Heart right ventricle (tissue), 16 donors: ENCODE results near the gene ACSL6. TPM values are rescaled to one million over a fixed set of nuclear protein-coding genes. Genes with fewer than 3 reads are reported as not detected.

ENCODE experiments used
- ATAC-seq, 8 donors: fragments of 200-7000 bp; cut with Tn5 transposase; one replicate each; pipeline ENCODE4 v1.9.1; 2020; ENCODE audit warnings: mild to moderate bottlenecking in 8 of 8, moderate library complexity in 8 of 8, moderate number of reproducible peaks in 1 of 8
- DNase-seq, 2 donors: peaks; one replicate each; pipeline ENCODE4 v3.0.0-alpha.2; 2020
- H3K27ac ChIP-seq, 10 donors: fragments of 200-600 bp; sonication (generic) in 2 of 10; one replicate each; pipeline versions ENCODE4 v1.5.0 to v1.8.0; 2020 to 2022; ENCODE audit warnings: mild to moderate bottlenecking in 3 of 10
- H3K27me3 ChIP-seq, 7 donors: fragments of 200-600 bp; one replicate each; pipeline ENCODE4 v1.8.0; 2021 to 2022; ENCODE audit warnings: mild to moderate bottlenecking in 2 of 7
- H3K36me3 ChIP-seq, 9 donors: fragments of 200-600 bp; sonication (generic) in 1 of 9; one replicate each; pipeline versions ENCODE4 v1.5.0 to v1.8.0; 2020 to 2022; ENCODE audit warnings: mild to moderate bottlenecking in 2 of 9
- H3K4me1 ChIP-seq, 9 donors: fragments of 200-600 bp; sonication (generic) in 1 of 9; one replicate each; pipeline versions ENCODE4 v1.5.0 to v1.8.0; 2020 to 2022; ENCODE audit warnings: mild to moderate bottlenecking in 4 of 9
- H3K4me3 ChIP-seq, 10 donors: fragments of 200-600 bp; sonication (generic) in 2 of 10; one replicate each; pipeline versions ENCODE4 v1.5.0 to v1.8.0; 2020 to 2022; ENCODE audit warnings: mild to moderate bottlenecking in 7 of 10, moderate library complexity in 2 of 10
- H3K9me3 ChIP-seq, 11 donors: fragments of 200-600 bp in 10 of 11; sonication (generic) in 2 of 11; one replicate each; pipeline versions ENCODE4 v1.5.0 to v1.8.0; 2013 to 2022; ENCODE audit warnings: mild to moderate bottlenecking in 2 of 11, control low read depth in 1 of 11, moderate library complexity in 1 of 11
- WGBS, 2 donors: extraction: QIAGEN DNeasy Blood & Tissue Kit; methylation state at CpG; one replicate each; pipeline ENCODE4 v1.1.7; 2013; ENCODE audit warnings: inconsistent platforms in 1 of 2; 5-methylcytosine and 5-hydroxymethylcytosine counted together
- intact Hi-C, 10 donors: fragments of 100-400 bp; cut with DNase I; formaldehyde crosslinking; loops; one replicate each; pipeline versions ENCODE4 v1.11.1 to v1.14.2; 2022
- polyA plus RNA-seq, 2 donors: library from polyadenylated mRNA; stranded (reverse); fragments of 200-250 nt; gene quantifications; one replicate each; pipeline ENCODE4 v1.2.3, GENCODE V29; 2013
- total RNA-seq, 10 donors: library from RNA; stranded (reverse); fragmentation: NEBNext Ultra II Directional in 3 of 10; extraction: Animal tissue kit (Norgen Biotek cat#: 25700) in 3 of 10; gene quantifications; one replicate each; pipeline versions ENCODE4 v1.2.1 to v1.2.4, GENCODE V29; 2021 to 2023
- TF ChIP-seq, protein P1 (sequence below), 9 donors: fragments of 200-600 bp; sonication (generic) in 2 of 9; IDR thresholded peaks; one replicate each; pipeline versions ENCODE4 v1.5.0 to v1.8.0; 2021 to 2022; ENCODE audit warnings: antibody characterized with exemption in 9 of 9, mild to moderate bottlenecking in 5 of 9, moderate library complexity in 1 of 9
- donor health status: Arrhythmogenic right ventricular cardiomyopathy.
- donor health status: ischemic (EF 13 %, LVEDD 7.1; RV severe dilation, severe dysfunction).
- donor health status: healthy with polysubstance abuse.
- donor health status: DM: no; HTN: yes; CAD: no.
- donor health status: DM: no; HTN: no; CAD: no.
- donor health status: ischemic (EF 25% LVEDD 6.9; RV normal size, moderate dysfunction).
- donor health status: ischemic (EF 25% LVEDD 5.7; RV mildly dilated, moderate dysfunction).
- donor health status: healthy.
- donor health status: DM: yes; HTN: yes; CAD: no.
- donor health status: Ischemic cardiomyopathy.
- donor health status: ischemic (EF 35%, LVEDD 5.7; RV mildly dilated, moderate dysfunction).
- donor health status: nonischemic (EF 11% LVEDD 7.7; RV severe dilation, severe dysfunction).
- donor health status: DM: yes; HTN: yes; CAD: no.
- donor health status: PGD.
- donor health status: ischemic (EF 29% LVEDD 5.4; RV normal size, mild dysfunction).
- donor health status: nonischemic (EF 23%, LVEDD 6.1; RV moderate dilation, normal function).

Gene ACSL6
- total and polyA plus RNA-seq, 12 donors: 0.26 to 7.0 (median 3.0) TPM

DNA sequence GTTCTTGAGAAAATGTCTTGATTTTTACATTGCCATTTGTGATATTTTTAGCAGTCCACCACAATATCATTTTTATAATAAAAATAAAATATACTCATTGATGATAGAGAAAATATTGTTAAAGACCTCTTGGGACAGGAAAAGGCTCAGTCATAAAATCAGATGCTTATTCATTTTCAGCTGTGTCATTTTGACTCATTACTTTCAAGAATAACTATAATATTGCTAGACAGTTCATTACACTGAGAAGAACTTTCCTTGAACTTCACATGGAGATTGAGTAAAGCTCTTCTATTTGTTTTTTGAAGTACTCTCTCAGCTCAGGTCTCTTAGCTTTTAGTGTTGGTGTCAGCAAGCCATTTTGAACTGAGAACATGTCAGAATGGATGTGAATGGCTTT, 57.5 kb downstream of the ACSL6 start:
- Histone ChIP-seq H3K4me3 (no peak overlapping the region), H3K36me3 (no peaks in the 10 kb centered on the region), H3K4me1 (no peaks in the 10 kb centered on the region), H3K9me3 (no peaks in the 10 kb centered on the region), H3K27me3 (no peaks in the 10 kb centered on the region), H3K27ac (no peak overlapping the region)
- intact Hi-C loops: no loop called here
- DNase-seq (no peak), ATAC-seq (no peak)
- TF ChIP-seq, protein P1, sequence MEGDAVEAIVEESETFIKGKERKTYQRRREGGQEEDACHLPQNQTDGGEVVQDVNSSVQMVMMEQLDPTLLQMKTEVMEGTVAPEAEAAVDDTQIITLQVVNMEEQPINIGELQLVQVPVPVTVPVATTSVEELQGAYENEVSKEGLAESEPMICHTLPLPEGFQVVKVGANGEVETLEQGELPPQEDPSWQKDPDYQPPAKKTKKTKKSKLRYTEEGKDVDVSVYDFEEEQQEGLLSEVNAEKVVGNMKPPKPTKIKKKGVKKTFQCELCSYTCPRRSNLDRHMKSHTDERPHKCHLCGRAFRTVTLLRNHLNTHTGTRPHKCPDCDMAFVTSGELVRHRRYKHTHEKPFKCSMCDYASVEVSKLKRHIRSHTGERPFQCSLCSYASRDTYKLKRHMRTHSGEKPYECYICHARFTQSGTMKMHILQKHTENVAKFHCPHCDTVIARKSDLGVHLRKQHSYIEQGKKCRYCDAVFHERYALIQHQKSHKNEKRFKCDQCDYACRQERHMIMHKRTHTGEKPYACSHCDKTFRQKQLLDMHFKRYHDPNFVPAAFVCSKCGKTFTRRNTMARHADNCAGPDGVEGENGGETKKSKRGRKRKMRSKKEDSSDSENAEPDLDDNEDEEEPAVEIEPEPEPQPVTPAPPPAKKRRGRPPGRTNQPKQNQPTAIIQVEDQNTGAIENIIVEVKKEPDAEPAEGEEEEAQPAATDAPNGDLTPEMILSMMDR (IDR thresholded peaks at IDR 0.05): no peak

DNA sequence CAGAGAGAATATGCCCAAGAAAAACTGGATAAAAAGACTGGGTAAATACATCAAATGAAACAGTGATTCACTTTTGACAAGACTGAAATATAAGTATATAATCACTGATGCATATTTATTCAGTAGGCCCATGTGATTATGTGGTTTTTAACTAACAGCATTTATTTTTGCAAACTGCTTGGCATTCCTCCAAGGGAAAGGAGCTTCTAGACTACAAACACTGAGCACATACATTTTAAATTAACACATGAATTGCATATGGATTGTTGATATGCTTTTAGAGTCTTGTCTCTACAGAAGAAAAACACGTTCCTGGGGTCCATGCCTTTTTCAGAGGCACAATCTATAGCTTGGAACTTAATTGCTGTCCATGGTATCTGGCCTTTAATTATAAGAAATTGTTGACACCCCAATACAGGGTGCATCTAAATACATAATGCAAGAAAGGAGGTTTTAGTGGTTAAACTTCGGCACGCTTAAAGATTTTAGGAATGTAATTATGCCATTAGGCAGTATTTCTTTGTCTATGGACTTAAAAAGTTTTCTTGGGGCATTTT, 59.1 kb downstream of the ACSL6 start:
- Histone ChIP-seq H3K9me3 (no peaks in the 10 kb centered on the region), H3K27me3 (no peaks in the 10 kb centered on the region), H3K27ac (no peak overlapping the region), H3K4me1 (no peaks in the 10 kb centered on the region), H3K36me3 (no peaks in the 10 kb centered on the region), H3K4me3 (no peak overlapping the region)
- ATAC-seq (no peak), DNase-seq (no peak)
- 46 to 87% methylated on average over 3 of the region's 3 CpGs for WGBS, 2 donors
- TF ChIP-seq, protein P1 (IDR thresholded peaks at IDR 0.05): no peak
- intact Hi-C loops: no loop called here

DNA sequence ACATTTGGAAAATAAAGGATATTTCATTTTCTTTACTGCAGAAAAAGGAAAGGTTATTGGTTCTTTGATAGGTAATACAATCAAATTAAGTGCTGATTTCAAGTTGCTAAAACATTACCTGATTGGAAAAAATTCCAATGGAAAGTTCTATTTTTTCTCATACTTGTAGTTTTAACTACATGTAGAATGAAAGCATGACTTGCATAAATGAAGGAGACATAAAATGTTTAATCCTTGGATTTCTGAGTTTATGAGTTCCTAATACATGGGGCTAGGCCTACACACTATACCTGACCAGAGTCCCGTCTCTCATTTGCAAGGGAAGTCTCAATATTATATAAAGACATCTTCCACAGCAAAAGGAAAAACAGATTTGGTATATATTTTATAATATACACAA, 60.8 kb downstream of the ACSL6 start:
- no peaks in the 10 kb centered on the region for H3K4me1 ChIP-seq
- no peak overlapping the region for H3K27ac ChIP-seq
- ATAC-seq: no peak
- H3K27me3 ChIP-seq: no peaks in the 10 kb centered on the region
- H3K4me3 ChIP-seq: no peak overlapping the region
- TF ChIP-seq, protein P1 (IDR thresholded peaks at IDR 0.05): no peak
- WGBS, 2 donors: 93 to 100% methylated on average over 1 of the region's 1 CpG
- no peak for DNase-seq
- intact Hi-C loops: no loop called here
- no peaks in the 10 kb centered on the region for H3K9me3 ChIP-seq
- no peaks in the 10 kb centered on the region for H3K36me3 ChIP-seq

DNA sequence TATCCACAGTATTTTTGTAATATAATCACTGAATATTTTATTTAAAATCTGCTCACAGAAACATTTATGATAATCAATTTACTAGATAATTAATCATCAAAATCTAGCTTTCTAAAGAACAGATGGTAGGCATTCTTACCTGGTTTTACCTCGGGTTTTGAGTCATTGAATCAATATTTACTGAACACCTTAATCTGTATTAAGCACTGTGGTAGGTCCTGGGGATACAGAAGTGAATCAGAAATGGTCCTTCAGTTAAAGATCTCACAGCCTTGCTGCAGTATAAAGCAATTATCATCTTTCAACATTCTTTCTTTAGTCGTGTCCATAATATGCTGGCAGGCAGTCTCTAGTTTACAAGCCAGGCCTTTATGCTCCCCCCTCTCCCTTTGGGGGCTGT, 64.0 kb downstream of the ACSL6 start:
- H3K4me3 ChIP-seq: no peak overlapping the region
- H3K9me3 ChIP-seq: no peaks in the 10 kb centered on the region
- intact Hi-C loops: no loop called here
- H3K36me3 ChIP-seq: no peaks in the 10 kb centered on the region
- WGBS, 2 donors: 49 to 59% methylated on average over 2 of the region's 2 CpGs
- H3K27ac ChIP-seq: no peak overlapping the region
- ATAC-seq: no peak
- no peak for DNase-seq
- H3K27me3 ChIP-seq: peaks cover 0 to 7% (median 0%) of the 10 kb centered on the region in 7 donors
- TF ChIP-seq, protein P1 (IDR thresholded peaks at IDR 0.05): no peak
- peaks cover 0 to 10% (median 0%) of the 10 kb centered on the region in 9 donors for H3K4me1 ChIP-seq
